Astrocyte (in vitro differentiated cells and primary cell): ENCODE data around the gene IL18RAP. TPM values are rescaled to one million over a fixed set of nuclear protein-coding genes. Genes with fewer than 3 reads are reported as not detected.

Experiments used
- DNase-seq: peaks from one replicate; pipeline ENCODE4 v3.0.0-alpha.2; 2010; ENCODE audit warnings: low read depth
- FAIRE-seq: peaks from 2 replicates; lab custom pipeline; 2011; peaks lifted over from hg19 to GRCh38; lab: Jason Lieb, UNC
- H2AFZ ChIP-seq: 2 replicates; pipeline ENCODE4 v1.6.0; 2012; ENCODE audit warnings: low read depth, low read length, inconsistent platforms
- H3K27ac ChIP-seq: 2 replicates; pipeline ENCODE4 v1.5.1; 2011; ENCODE audit warnings: low read depth, low read length, inconsistent platforms
- H3K27me3 ChIP-seq: 2 replicates; pipeline ENCODE4 v1.6.0; 2011; ENCODE audit warnings: low read length, inconsistent platforms; ENCODE audit not compliant: insufficient read depth
- H3K36me3 ChIP-seq: 2 replicates; pipeline ENCODE4 v1.5.1; 2011; ENCODE audit warnings: low read length, inconsistent platforms; ENCODE audit not compliant: insufficient read depth
- H3K4me1 ChIP-seq: 2 replicates; pipeline ENCODE4 v1.5.1; 2011; ENCODE audit warnings: low read length, inconsistent platforms; ENCODE audit not compliant: insufficient read depth
- H3K4me2 ChIP-seq: 2 replicates; pipeline ENCODE4 v1.6.0; 2012; ENCODE audit warnings: low read length, inconsistent platforms
- H3K4me3 ChIP-seq: 2 replicates; pipeline ENCODE4 v1.5.1; 2011; ENCODE audit warnings: low read depth, mild to moderate bottlenecking, low read length, inconsistent platforms; ENCODE audit not compliant: insufficient read depth
- H3K79me2 ChIP-seq: 2 replicates; pipeline ENCODE4 v1.6.0; 2012; ENCODE audit warnings: mild to moderate bottlenecking, low read length, inconsistent platforms; ENCODE audit not compliant: insufficient read depth
- H3K9ac ChIP-seq: 2 replicates; pipeline ENCODE4 v1.6.0; 2012; ENCODE audit warnings: mild to moderate bottlenecking, low read length, inconsistent platforms
- H3K9me3 ChIP-seq: 2 replicates; pipeline ENCODE4 v1.5.1; 2012; ENCODE audit warnings: low read depth, mild to moderate bottlenecking, low read length, inconsistent platforms; ENCODE audit not compliant: insufficient read depth
- H4K20me1 ChIP-seq: 2 replicates; pipeline ENCODE4 v1.6.0; 2012; ENCODE audit warnings: low read length, inconsistent platforms; ENCODE audit not compliant: insufficient read depth
- H3K27ac Mint-ChIP-seq: one replicate; pipeline ENCODE4 v1.8.0; 2021; ENCODE audit warnings: mild to moderate bottlenecking, mixed read lengths; ENCODE audit not compliant: unreplicated experiment
- H3K27me3 Mint-ChIP-seq: one replicate; pipeline ENCODE4 v1.8.0; 2021; ENCODE audit warnings: low read depth, mixed read lengths; ENCODE audit not compliant: unreplicated experiment
- H3K36me3 Mint-ChIP-seq: one replicate; pipeline ENCODE4 v1.8.0; 2021; ENCODE audit warnings: low read depth, mixed read lengths; ENCODE audit not compliant: unreplicated experiment
- H3K4me1 Mint-ChIP-seq: one replicate; pipeline ENCODE4 v1.8.0; 2021; ENCODE audit warnings: low read depth, mixed read lengths; ENCODE audit not compliant: unreplicated experiment
- H3K4me3 Mint-ChIP-seq: one replicate; pipeline ENCODE4 v1.8.0; 2021; ENCODE audit warnings: mild to moderate bottlenecking, moderate library complexity, mixed read lengths; ENCODE audit not compliant: unreplicated experiment
- H3K9me3 Mint-ChIP-seq: one replicate; pipeline ENCODE4 v1.8.0; 2021; ENCODE audit warnings: mild to moderate bottlenecking, mixed read lengths; ENCODE audit not compliant: unreplicated experiment
- EZH2 ChIP-seq: IDR thresholded peaks from 2 replicates; pipeline ENCODE4 v1.6.1; 2012; ENCODE audit warnings: mild to moderate bottlenecking, low read length, inconsistent platforms; ENCODE audit not compliant: insufficient read depth
- total RNA-seq: library from RNA; stranded (reverse); gene quantifications from 2 replicates; pipeline ENCODE4 v1.2.1, GENCODE V29; 2021
- TF ChIP-seq, protein P1 (sequence below): IDR thresholded peaks from 2 replicates; pipeline ENCODE4 v1.5.1; 2011; ENCODE audit warnings: low read depth, mild to moderate bottlenecking, inconsistent platforms, low read length, moderate library complexity; ENCODE audit not compliant: insufficient read depth

IL18RAP gene
- total RNA-seq, 1 donor from 2014 or later, result not detected

- H3K4me1 Mint-ChIP-seq, result no peaks in the 10 kb centered on the region
- peaks cover 4% of the 10 kb centered on the region for H3K9me3 Mint-ChIP-seq
- no peaks in the 10 kb centered on the region for H3K36me3 ChIP-seq
- no peak overlapping the region for H3K9ac ChIP-seq
- H3K4me2 ChIP-seq, result no peak overlapping the region
- H3K36me3 Mint-ChIP-seq, result no peaks in the 10 kb centered on the region
- H3K79me2 ChIP-seq, result no peaks in the 10 kb centered on the region
- H4K20me1 ChIP-seq, result no peaks in the 10 kb centered on the region
- DNase-seq, result no peak
- no peaks in the 10 kb centered on the region for H3K9me3 ChIP-seq
- no peak overlapping the region for H2AFZ ChIP-seq
- no peak overlapping the region for H3K4me3 Mint-ChIP-seq
- no peak for FAIRE-seq
- H3K4me3 ChIP-seq, result no peak overlapping the region
- H3K27ac ChIP-seq, result no peak overlapping the region
- H3K4me1 ChIP-seq, result no peaks in the 10 kb centered on the region
- no peak overlapping the region for H3K27ac Mint-ChIP-seq
- H3K27me3 Mint-ChIP-seq, result peaks cover 24% of the 10 kb centered on the region
- peaks cover 14% of the 10 kb centered on the region for H3K27me3 ChIP-seq
- TF ChIP-seq EZH2, result no peak
- TF ChIP-seq, protein P1, sequence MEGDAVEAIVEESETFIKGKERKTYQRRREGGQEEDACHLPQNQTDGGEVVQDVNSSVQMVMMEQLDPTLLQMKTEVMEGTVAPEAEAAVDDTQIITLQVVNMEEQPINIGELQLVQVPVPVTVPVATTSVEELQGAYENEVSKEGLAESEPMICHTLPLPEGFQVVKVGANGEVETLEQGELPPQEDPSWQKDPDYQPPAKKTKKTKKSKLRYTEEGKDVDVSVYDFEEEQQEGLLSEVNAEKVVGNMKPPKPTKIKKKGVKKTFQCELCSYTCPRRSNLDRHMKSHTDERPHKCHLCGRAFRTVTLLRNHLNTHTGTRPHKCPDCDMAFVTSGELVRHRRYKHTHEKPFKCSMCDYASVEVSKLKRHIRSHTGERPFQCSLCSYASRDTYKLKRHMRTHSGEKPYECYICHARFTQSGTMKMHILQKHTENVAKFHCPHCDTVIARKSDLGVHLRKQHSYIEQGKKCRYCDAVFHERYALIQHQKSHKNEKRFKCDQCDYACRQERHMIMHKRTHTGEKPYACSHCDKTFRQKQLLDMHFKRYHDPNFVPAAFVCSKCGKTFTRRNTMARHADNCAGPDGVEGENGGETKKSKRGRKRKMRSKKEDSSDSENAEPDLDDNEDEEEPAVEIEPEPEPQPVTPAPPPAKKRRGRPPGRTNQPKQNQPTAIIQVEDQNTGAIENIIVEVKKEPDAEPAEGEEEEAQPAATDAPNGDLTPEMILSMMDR, result no peak
These were observed 1.8 kb downstream of the IL18RAP start for GRCh38 chr2:102424754-102425153.

DNA sequence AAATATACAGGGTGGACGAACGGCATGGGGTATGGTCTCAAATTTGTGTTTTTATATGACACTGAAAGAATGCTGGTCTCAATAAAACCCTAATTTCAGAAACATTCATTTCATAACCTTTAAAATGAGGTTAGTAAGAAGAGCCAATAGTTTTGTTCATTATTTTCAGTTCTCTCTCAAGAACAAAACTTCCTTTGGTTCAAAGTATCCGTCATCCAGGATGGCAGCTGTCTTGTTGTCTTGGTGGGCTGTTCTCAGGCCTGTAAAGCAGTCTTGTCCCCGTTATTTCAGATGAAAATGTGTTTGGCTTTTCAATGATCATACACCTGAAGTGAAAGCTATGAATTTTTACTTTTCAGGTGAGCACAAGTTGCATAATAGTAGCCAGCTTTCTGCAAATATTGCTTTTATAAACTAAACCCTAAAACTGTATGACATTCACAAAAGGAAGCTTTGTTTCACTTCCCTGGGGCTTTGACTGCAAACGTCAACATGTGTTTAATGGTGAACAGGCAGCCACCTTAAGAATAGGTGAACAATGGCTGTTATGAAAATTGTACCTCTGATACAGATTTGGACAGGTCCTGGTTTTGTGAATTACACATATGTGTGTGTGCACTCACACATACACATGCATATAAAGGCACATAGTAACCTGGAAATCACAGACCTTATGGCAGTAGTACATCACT lies 2.6 kb downstream of the IL18RAP start:
- Histone ChIP-seq H3K27ac (no peak overlapping the region), H3K4me3 (no peak overlapping the region), H3K79me2 (no peaks in the 10 kb centered on the region), H2AFZ (no peak overlapping the region), H3K4me2 (no peak overlapping the region), H3K36me3 (no peaks in the 10 kb centered on the region), H3K27me3 (peaks cover 14% of the 10 kb centered on the region), H3K9me3 (no peaks in the 10 kb centered on the region), H3K4me1 (no peaks in the 10 kb centered on the region), H4K20me1 (no peaks in the 10 kb centered on the region), H3K9ac (no peak overlapping the region)
- no peak for DNase-seq
- Mint-ChIP-seq H3K36me3 (no peaks in the 10 kb centered on the region), H3K4me3 (no peak overlapping the region), H3K4me1 (no peaks in the 10 kb centered on the region), H3K27ac (no peak overlapping the region), H3K9me3 (peaks cover 4% of the 10 kb centered on the region), H3K27me3 (peaks cover 20% of the 10 kb centered on the region)
- FAIRE-seq, result no peak
- TF ChIP-seq, protein P1, result no peak
- no peak for TF ChIP-seq EZH2

GRCh38 chr2:102427249-102427648 lies 4.3 kb downstream of the IL18RAP start:
- TF ChIP-seq, protein P1, result no peak
- no peak for TF ChIP-seq EZH2
- no peaks in the 10 kb centered on the region for H4K20me1 ChIP-seq
- H3K4me3 ChIP-seq, result no peak overlapping the region
- Mint-ChIP-seq H3K4me3 (no peak overlapping the region), H3K27ac (no peak overlapping the region), H3K4me1 (no peaks in the 10 kb centered on the region), H3K9me3 (peaks cover 2% of the 10 kb centered on the region), H3K27me3 (peaks cover 7% of the 10 kb centered on the region), H3K36me3 (no peaks in the 10 kb centered on the region)
- H3K36me3 ChIP-seq, result no peaks in the 10 kb centered on the region
- no peak overlapping the region for H3K27ac ChIP-seq
- DNase-seq, result no peak
- H3K79me2 ChIP-seq, result no peaks in the 10 kb centered on the region
- H3K27me3 ChIP-seq, result peaks cover 11% of the 10 kb centered on the region
- no peak overlapping the region for H2AFZ ChIP-seq
- no peak overlapping the region for H3K4me2 ChIP-seq
- no peak overlapping the region for H3K9ac ChIP-seq
- H3K9me3 ChIP-seq, result no peaks in the 10 kb centered on the region
- FAIRE-seq, result no peak
- H3K4me1 ChIP-seq, result no peaks in the 10 kb centered on the region
